ENCODE results near the gene CACNA1E.

CACNA1E gene

GRCh38 chr1:181645171-181645570 lies 161.9 kb downstream of the CACNA1E start:
- DNase-seq, result no peak

GRCh38 chr1:181646710-181647109 lies 163.4 kb downstream of the CACNA1E start:
- DNase-seq, result no peak

GRCh38 chr1:181647314-181648035 lies 164.2 kb downstream of the CACNA1E start:
- no peak for DNase-seq

GRCh38 chr1:181651276-181651675 lies 168.0 kb downstream of the CACNA1E start:
- no peak for DNase-seq

GRCh38 chr1:181655756-181656155 lies 172.4 kb downstream of the CACNA1E start:
- no peak for DNase-seq

GRCh38 chr1:181656491-181656890 lies 173.2 kb downstream of the CACNA1E start:
- no peak for DNase-seq

- DNase-seq, result no peak
Measured at GRCh38 chr1:181658581-181658980, 175.3 kb downstream of the CACNA1E start.

- DNase-seq, result no peak
Measured at GRCh38 chr1:181659321-181659957, 176.1 kb downstream of the CACNA1E start.

GRCh38 chr1:181660621-181661020 lies 177.3 kb downstream of the CACNA1E start:
- no peak for DNase-seq

GRCh38 chr1:181661569-181661968 lies 178.3 kb downstream of the CACNA1E start:
- DNase-seq, result no peak

GRCh38 chr1:181662606-181663005 lies 179.3 kb downstream of the CACNA1E start:
- DNase-seq, result no peak

GRCh38 chr1:181664543-181664942 lies 181.2 kb downstream of the CACNA1E start:
- DNase-seq, result no peak

- DNase-seq, result no peak
Measured at GRCh38 chr1:181669246-181669645, 185.9 kb downstream of the CACNA1E start.

GRCh38 chr1:181674617-181675016 lies 191.3 kb downstream of the CACNA1E start:
- DNase-seq, result no peak

- no peak for DNase-seq
Measured at GRCh38 chr1:181675091-181675917, 192.0 kb downstream of the CACNA1E start.

GRCh38 chr1:181675918-181676190 lies 192.5 kb downstream of the CACNA1E start:
- DNase-seq, result no peak

GRCh38 chr1:181676269-181676668 lies 193.0 kb downstream of the CACNA1E start:
- DNase-seq, result no peak

- no peak for DNase-seq
Measured at GRCh38 chr1:181680332-181680731, 197.0 kb downstream of the CACNA1E start.

- DNase-seq, result no peak
Measured at GRCh38 chr1:181680871-181681270, 197.6 kb downstream of the CACNA1E start.

GRCh38 chr1:181685211-181685610 lies 201.9 kb downstream of the CACNA1E start:
- no peak for DNase-seq

GRCh38 chr1:181701891-181702290 lies 218.6 kb downstream of the CACNA1E start:
- DNase-seq, result no peak

- DNase-seq, result peak; percentile 55
Measured at GRCh38 chr1:181704546-181704945, 221.2 kb downstream of the CACNA1E start.

- DNase-seq, result no peak
Measured at GRCh38 chr1:181711820-181712219, 228.5 kb downstream of the CACNA1E start.

- DNase-seq, result no peak
Measured at GRCh38 chr1:181712711-181713110, 229.4 kb downstream of the CACNA1E start.
